HG03520 (cell line): ENCODE measurements around the gene COL8A2.

Source experiments
- ATAC-seq: cut with Tn5 transposase; IDR thresholded peaks from one replicate; pipeline ENCODE4 v1.9.1; 2021; ENCODE audit warnings: mild to moderate bottlenecking, moderate library complexity; ENCODE audit not compliant: unreplicated experiment

The COL8A2 gene

DNA sequence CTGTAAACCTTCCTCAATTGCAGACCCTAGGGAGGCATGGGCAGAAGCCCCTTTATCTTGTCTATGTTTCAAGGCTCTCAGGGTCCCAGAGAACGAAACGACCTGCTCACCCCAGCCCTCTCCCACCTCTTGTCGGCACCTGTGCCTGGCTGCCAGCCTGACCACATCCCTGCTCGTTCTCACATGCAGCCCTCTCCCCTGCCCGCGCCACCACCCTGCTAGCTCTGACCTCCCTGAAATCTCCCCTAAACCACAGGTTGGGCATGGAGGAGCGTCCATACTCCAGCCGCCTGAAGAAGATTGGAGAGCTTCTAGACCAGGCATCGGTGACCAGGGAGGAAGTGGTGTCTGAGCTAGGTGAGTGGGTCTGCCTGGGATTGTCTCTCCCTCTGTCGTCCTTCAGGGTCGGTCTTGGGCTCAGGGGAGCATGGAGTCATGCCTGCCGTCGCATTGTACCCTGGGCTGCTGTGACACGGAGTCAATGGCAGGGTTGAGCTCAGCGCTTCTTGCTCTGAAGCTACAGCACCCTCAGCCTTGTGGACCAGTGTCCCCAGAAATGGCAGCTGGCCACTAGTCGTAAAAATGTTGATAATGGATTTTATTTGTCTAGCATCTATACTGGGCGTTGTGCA, 32.7 kb downstream of the COL8A2 start:
- no peak for ATAC-seq

DNA sequence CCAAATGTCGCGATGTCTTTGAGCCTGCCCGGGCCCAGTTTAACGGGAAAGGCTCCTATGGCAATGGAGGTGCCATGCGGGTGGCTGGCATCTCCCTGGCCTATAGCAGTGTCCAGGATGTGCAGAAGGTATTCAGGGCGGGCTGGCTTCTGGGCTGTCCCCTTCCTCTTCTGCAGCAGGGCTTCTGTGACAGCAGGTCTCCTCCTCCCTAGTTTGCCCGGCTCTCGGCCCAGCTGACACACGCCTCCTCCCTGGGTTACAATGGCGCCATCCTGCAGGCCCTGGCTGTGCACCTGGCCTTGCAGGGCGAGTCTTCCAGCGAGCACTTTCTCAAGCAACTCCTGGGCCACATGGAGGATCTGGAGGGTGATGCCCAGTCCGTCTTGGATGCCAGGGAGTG, 33.3 kb downstream of the COL8A2 start:
- ATAC-seq = no peak

DNA sequence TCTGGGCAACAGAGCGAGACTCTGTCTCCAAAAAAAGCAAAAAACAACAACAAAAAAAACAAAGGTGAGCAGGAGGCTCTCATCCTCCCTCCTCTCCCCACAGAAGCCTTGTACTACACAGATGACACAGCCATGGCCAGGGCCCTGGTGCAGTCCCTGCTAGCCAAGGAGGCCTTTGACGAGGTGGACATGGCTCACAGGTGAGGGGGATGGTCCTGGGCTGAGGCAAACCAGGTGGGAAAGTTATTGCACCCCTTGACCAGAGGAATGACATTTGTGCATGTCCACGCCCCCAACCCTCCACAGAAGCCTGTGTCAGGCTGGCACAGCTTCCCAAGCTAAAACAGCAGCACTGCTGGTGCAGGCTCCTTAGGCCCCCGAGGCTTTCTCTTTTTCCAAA, 33.9 kb downstream of the COL8A2 start:
- ATAC-seq = no peak

DNA sequence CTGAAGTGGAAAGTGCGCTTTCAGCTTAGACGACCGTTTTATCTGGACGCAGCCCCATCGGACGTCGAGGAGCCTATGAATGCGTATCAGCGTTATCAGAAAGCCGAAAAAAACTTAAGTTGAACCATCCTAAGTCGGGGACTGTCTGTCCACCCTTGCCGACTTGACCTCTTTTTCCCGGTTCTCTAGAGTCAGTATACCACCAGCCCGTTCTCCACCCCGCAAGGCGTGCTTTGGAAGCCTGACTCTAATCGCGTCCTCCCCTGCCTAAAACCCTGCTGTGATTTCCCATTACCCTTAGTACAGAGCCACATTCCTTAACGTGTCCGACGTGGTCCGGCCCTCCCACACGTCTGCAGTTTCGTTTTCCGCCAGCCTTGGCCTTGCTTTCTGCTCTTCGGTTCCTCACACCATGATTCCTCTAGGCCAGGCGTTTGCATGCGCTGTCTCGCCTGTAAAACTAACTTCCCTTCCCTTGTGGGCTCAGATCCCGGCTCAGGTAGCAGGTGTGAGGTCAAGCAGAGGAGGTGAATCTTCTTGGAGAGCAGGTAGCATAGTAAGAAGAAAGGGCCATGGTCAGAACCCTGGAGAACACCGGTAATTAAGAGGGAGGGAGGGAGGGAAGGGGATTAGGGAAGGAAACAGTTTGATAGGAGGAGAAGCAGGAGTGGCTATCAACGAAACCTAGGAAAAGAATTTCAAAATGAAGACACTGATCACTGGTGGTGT, 35.5 kb downstream of the COL8A2 start:
- peak; percentile 13 for ATAC-seq

DNA sequence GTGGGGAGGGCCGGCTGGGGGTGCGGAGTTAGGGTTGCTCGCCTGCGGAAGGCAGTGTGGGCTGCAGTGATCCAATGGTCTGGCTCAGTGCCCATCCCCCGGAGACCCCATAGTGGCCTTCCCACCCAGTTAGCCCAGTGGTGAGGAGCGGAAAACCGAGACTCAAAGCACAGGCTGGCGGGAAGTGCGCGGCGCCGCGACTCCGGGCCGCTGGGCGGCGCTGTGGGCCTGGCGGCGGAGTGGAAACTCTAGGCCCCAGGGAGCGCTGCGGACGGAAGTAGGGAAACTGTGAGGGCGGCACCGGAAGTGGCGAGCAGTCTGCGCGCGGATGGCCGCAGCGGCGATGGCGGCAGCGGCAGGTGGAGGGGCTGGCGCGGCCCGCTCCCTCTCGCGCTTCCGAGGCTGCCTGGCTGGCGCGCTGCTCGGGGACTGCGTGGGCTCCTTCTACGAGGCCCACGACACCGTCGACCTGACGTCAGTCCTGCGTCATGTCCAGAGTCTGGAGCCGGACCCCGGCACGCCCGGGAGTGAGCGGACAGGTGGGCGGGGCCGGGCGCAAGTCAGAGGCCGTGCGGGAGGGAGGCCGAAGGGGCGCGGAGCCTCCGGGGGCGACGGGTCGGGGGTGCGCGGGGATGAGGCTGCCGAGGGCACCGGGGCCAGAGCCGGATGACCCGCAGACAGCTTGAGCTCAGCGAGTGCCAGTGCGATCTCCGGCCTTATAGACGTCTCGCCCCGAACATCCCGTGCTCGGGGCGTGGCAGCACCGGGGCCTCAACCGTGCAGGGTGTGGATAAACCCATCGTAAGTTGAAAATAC, 36.2 kb downstream of the COL8A2 start, which contains the start of gene ADPRS:
Gene ADPRS, plus strand, starts transcription at position 316 of the 816 bp plus-strand sequence. Its CDS starts 13 bp downstream, at position 329.
- ATAC-seq = peak; percentile 66

DNA sequence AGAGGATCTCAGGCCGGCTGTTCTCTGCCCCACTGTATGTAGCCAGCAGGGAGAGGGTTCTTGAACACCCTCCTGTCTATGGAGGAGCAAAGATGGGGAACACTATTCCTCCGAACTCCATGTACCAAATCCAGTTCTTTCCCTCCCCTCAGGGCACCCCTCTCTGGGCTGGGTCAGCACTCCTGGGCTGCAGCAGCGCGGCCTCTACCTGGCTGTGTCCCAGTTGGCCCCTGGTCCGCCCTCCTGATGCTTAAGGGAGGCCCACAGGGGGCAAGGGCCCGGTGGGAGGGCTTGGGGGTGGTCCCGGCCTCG, 36.8 kb downstream of the COL8A2 start:
- no peak for ATAC-seq

DNA sequence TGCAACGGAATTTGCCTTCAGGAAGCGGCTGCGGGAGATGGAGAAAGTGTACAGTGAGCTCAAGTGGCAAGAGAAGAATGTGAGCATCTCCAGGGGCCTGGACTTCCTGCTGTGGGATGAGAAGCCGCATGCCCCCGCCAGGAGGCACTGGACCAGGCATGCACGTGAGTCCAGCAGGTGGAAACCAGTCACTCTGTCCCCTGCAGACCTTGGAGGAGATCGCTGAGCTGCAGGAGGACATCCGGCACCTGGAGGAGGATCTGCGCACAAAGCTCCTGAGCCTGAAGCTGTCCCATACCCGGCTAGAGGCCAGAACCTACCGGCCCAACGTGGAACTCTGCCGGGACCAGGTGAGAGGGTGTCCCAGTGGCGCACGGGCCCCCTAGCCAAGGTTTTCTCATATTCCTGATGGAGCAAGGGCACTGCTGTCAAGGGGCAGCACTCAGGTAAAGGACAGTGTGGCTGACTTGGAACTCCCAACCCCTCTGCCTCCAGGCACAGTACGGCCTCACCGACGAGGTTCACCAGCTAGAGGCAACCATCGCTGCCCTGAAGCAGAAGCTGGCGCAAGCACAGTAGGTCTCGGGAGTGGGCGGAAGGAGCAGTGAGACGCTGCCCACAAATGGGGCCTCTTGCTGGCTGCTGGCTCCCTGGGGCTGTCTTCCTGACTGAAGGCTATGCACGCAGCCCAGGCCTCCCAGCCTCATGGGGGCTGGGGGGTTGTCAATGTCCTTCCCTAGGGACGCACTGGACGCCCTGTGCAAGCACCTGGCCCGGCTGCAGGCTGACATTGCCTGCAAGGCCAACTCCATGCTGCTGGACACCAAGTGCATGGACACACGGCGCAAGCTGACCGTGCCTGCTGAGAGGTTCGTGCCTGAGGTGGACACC, 37.5 kb downstream of the COL8A2 start:
- no peak for ATAC-seq

DNA sequence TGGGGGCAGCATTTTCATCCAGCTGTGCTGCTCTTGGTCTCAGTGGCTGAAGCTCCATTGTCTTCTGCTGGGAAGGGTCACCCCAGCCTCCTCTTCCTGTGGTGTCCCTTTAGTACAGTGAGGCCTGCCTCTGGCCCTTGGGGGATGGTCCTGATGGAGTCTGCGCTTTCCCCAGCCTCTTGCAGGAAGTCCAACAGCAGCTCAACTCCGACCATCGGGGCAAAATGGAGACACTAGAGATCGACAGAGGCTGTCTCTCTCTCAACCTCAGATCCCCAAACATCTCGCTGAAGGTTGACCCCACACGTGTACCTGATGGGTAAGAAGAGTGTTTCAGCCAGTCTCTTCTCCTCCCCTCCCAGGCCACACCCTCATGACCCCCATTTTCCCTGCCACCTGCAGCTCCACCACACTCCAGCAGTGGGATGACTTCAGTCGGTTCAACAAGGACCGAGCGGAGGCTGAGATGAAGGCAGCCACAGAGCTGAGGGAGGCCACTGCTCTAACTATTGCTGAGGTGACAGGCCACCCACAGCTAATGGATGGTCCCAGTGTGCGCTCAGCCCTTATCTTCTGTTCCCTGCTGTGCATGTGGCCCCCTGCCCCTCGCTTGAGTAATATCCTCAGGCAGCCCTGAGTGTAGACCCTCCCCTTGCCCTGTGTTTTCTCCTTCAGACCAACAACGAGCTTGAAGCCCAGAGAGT, 38.3 kb downstream of the COL8A2 start:
- no peak for ATAC-seq

DNA sequence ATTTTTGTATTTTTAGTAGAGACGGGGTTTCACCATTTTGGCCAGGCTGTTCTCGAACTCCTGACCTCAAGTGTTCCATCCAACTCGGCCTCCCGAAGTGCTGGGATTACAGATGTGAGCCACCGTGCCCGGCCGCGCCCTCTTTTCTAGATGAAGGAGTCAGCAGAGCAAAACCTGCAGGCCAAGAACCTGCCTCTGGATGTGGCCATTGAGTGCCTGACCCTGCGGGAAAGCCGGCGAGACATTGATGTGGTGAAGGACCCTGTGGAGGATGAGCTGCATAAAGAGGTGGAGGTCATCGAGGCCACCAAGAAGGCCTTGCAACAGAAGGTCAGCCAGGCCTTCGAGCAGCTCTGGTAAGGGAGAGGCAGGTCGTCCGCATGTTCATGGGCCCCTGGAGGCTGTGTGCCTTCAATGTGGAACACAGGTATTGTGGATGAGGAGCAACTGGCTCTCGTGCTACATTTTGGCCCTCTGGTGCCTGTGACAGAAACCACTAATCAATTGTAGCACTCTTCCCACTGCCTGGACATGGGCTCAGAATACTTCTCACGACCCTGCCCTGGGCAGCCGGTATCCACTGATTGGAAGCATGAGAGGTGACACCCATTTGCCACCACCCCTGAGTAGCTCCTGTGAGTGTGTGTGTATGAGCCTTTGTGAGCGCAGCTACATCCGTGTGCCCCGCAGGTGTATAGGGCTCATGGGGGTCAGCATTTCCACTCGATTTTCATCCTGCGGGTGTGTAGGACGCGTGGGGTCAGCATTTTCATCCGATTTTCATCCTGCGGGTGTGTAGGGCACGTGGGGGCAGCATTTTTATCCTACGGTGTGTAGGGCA, 39.1 kb downstream of the COL8A2 start:
- no peak for ATAC-seq

DNA sequence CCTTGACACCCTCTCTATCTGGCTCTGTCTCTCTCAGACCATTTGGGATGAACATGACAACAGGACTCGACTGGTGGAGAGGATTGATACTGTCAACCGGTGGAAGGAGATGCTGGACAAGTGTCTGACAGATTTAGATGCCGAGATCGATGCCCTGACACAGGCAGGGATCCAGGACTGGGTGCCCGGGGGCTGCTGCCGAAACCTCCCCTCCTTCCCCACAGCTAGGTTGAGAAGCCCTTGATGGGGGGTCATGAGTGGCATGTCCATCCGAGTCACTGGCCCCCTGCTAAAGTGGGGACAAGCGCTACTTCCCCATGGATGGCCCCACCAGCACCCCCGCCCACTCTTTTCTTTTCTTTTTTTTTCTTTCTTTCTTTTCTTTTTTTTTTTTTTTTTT, 39.9 kb downstream of the COL8A2 start:
- ATAC-seq = no peak

DNA sequence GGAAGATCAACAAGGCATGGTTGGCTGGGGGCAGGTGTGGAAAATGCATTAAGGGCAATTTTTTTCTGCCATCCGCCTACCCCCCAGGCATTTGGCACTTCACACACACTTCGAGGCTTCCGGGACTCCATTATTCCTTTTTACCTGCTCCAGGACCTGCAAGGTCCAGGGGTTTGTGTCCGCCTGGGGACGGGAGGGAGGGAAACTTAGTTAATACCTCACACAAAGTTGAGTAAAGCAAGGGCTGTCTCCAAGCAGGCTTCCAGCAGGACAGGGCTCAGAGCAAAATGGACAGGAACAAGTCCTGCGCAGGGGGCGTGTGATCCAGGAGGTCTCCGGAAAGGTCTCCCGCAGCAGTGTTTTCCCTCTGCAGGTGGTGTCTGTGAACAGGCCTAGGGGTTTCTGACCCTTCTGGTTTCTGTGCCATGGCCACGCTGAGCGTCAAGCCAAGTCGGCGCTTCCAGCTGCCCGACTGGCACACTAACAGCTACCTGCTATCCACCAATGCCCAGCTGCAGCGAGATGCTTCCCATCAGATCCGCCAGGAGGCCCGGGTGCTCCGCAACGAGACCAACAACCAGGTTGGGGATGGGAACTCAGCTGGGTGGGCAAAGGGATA, 40.4 kb downstream of the COL8A2 start:
- ATAC-seq = no peak

DNA sequence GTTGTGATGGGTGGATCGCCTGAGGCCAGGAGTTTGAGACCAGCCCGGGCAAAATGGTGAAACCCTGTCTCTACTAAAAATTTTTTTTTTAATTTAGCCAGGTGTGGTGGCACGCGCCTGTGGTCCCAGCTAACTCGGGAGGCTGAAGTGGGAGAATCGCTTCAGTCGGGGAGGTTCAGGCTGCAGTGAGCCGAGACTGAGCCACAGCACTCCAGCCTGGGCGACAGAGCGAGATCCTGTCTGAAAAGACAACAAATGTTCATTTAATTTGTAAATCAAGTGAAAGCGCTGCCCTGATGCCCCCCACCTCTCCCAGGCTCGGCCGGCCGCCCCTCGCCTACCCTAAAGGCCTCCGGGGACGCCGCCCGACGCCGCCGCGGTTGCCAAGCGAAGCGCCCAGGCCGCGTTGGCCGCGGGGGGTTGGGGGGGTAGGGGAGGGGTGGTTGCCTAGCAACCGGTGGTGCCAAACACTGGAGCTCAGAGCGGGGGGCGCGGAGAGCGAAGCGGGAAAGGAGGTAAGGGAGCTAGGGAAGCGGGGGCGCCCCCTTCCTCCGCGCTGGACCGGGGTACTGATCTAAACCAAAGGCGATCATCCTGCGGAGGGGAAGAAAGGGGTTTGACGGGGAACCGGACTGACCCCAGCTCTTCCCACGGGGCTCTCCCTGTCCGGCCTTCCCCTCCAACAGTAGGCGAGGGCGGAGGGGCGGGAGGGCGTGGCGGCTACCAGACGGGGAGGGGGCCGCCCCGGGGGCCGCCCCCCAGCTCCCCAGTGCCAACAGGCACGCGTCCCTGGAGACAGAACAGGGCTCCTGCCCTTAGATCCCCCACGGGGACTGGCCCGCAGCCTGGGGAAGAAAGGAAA, 41.2 kb downstream of the COL8A2 start, which contains the start of gene TEKT2:
Gene TEKT2, plus strand, starts transcription at position 460 of the 862 bp plus-strand sequence. CDS start 828 bp downstream, outside the sequence.
- no peak for ATAC-seq

DNA sequence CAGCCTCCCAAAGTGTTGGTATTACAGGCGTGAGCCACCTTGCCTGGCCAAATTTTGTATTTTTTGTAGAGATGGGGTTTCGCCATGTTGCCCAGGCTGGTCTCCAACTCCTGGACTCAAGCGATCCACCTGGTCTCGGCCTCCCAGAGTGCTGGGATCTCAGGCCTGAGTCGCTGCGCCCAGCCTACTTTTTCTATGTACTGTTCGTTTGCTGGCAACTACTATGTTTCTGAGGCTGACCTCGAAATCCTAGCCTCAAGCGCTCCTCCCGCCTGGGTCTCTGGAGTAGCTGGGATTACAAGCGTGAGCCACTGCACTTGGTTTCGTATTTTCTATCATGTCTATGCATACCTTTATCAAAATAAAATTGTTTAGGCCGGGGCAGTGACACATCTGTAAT, 41.8 kb downstream of the COL8A2 start:
- ATAC-seq = no peak

DNA sequence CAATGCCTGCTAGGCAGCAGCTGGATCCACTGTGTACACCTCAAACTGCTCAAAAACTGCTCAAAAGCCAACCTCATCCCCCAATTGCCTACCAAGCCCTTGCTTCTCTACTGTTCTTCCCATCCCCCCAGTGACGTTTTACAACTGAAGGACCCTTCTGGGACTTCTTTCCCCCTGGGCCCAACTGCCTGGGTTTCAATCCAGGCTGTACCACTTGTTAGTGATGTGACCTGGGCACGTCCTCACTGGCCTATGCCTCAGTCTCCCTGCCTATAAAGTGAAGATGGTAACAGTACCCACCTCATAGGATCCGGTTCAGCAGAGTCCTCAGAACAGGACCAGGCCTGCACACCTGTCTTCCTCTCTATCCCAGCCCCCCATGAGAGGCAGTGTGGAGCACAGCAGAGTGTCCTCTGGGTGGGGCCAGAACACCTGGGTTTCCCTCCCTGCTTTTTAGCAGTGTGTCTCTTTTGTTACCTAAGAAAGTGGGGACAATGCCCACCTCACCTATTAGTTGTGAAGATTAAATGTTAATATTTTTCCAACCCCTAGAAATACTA, 43.0 kb downstream of the COL8A2 start:
- no peak for ATAC-seq

DNA sequence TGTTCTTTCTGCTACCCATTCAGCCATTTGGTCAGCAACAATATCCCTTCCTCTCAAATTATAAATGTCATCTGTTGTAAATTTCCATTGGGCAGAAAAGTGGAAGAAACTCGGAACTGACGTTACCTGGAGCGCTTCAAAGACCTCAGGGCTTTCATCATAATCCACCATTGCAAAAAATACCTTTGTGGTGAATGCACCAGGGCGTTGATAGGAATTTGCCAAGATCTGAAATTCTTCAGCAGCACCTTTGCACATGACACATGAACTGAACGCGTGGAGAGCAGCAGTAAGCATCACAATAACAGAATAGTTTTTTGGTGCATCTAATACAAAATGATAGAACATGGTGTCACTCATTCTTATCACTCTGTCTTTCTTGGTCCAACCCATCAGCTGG, 44.2 kb downstream of the COL8A2 start:
- ATAC-seq = no peak

DNA sequence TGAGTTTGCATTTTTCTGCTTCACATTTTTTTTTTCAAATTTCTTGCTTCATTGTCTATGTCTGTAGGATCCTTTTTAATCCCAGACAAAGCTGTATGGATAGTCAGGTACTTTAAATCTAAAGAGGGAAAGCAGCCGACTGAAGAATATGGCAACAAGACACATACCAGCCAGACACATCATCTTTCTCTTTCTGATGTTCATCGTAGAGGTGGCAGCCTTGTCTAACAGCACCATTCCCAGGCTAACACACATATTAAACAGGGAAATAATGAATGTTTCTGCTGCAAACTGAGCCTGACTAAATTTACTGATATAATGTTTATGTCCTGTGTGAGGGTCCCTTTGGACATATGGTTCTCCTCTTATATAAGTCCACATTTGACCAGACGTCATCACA, 44.8 kb downstream of the COL8A2 start:
- ATAC-seq = no peak

DNA sequence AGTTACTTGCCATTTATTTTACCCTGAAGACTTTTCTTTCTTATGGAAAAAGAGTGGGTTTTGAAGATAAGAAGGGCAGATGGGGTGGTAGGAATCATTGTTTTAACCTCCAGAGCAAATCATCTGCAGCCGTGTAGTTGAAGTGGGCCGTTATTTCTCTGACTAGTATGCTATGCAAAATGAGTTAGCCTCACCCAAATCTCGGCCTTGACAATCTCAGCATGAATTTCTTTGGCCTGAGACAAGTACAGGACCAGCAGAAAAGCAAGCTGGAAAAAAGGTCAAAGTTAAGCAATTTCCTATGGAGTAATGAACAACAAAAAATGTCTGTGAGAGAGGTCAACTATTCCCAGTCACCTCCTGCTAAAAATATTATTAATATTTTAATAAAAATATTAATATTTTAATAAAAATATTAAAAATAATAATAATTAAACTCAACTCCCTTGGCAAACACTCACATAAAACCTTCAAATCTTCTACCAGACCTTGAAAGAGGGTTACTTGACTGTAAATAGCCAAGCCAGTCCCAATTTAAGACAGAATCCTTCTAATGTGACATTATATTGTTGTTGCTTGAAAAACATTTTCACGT, 47.9 kb downstream of the COL8A2 start:
- ATAC-seq = no peak
